ENCODE data around the gene STIP1.

Gene STIP1

DNA sequence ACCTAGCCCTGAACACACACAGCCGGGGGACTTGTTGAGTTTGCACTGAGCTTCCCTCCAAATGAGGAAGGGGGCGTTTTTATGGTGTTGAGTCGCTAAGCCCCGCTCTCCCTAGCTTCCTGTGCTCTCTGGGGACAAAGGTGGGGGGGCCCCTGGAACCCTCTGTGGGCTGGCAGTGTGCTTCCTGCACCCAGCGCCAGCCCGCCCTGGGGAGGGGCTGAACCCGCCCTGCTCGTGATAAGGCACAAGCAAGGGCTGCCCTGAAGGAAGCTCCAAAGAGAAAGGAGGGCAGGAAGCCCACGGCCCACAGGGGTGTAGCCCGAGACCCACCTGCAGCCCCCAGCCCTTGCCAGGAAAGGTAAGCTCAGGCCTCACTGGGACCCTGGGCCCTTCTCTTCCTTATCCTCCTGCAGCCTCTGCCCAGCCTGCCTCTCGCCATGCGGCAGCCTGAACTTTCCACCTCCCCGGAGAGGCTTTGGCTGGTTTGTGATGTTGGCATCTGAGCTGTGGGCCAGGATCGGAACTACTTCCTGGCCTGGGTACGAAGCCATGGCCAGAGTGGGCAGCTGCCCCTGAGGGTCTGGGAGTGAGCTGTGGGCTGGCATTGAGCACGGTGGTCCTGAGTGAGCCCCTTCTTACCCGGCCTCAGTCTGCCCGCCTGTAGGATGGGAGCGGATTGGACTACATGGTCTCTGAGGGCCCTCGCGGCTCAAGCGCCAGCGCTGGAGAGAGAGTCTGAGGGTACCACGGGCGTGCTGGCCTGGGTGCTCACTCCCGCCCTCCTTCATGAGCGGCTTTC is 20.7 kb downstream of the STIP1 start, which contains the start of gene FERMT3:
TSS of gene FERMT3 (plus strand) at position 265 of the 799 bp plus-strand sequence. CDS start 644 bp downstream, outside the sequence.
- no peak for DNase-seq (ENCODE audit: low read depth in 2 of 2)
- TF ChIP-seq, protein P1, sequence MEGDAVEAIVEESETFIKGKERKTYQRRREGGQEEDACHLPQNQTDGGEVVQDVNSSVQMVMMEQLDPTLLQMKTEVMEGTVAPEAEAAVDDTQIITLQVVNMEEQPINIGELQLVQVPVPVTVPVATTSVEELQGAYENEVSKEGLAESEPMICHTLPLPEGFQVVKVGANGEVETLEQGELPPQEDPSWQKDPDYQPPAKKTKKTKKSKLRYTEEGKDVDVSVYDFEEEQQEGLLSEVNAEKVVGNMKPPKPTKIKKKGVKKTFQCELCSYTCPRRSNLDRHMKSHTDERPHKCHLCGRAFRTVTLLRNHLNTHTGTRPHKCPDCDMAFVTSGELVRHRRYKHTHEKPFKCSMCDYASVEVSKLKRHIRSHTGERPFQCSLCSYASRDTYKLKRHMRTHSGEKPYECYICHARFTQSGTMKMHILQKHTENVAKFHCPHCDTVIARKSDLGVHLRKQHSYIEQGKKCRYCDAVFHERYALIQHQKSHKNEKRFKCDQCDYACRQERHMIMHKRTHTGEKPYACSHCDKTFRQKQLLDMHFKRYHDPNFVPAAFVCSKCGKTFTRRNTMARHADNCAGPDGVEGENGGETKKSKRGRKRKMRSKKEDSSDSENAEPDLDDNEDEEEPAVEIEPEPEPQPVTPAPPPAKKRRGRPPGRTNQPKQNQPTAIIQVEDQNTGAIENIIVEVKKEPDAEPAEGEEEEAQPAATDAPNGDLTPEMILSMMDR (IDR thresholded peaks at IDR 0.05; ENCODE audit: low read depth, low read length) = no peak
- peak within 1 kb of the TSS in 1 of 2 donors; percentile 30 for H3K4me3 ChIP-seq (replicated peaks in 1 of 2; ENCODE audit: low read depth in 2 of 2, low read length in 2 of 2)

DNA sequence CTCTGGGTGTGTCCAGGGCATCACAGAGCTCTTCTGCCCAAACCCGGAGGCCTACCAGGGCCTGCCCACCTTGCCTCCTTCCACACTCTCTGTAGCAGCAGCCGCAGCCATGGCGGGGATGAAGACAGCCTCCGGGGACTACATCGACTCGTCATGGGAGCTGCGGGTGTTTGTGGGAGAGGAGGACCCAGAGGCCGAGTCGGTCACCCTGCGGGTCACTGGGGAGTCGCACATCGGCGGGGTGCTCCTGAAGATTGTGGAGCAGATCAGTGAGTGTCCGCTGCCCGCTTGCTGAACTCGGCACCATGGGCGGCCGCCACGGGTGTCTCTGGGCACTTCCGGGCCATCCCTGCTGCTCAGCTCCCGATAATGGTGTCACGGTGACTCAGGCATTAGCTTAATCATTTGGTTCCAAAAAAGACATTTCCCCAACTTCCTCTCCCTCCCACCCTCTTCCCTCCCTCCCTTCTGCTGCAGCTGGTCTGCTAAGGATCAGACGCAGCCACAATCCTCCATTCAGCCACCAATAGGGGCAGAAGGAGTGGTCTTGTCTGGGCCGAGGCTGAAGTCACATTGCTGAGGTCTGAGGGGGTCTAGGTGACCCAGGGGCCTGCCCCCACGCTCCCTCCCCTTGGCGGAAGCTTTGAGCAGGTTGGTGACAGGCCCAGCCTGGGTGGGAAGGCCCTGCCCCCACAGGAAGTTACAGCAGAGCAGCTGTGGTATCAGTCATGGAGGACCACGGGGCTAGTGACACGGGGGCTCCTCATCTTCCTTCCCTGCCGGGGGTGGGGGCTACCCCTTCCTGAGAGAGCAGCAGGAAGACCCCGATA is 21.5 kb downstream of the STIP1 start:
- peak; percentile 79 to 90 for DNase-seq (ENCODE audit: low read depth in 2 of 2)
- peak overlapping the region in 1 of 2 donors; percentile 30 for H3K4me3 ChIP-seq (replicated peaks in 1 of 2; ENCODE audit: low read depth in 2 of 2, low read length in 2 of 2)
- TF ChIP-seq, protein P1 (IDR thresholded peaks at IDR 0.05; ENCODE audit: low read depth, low read length) = no peak

DNA sequence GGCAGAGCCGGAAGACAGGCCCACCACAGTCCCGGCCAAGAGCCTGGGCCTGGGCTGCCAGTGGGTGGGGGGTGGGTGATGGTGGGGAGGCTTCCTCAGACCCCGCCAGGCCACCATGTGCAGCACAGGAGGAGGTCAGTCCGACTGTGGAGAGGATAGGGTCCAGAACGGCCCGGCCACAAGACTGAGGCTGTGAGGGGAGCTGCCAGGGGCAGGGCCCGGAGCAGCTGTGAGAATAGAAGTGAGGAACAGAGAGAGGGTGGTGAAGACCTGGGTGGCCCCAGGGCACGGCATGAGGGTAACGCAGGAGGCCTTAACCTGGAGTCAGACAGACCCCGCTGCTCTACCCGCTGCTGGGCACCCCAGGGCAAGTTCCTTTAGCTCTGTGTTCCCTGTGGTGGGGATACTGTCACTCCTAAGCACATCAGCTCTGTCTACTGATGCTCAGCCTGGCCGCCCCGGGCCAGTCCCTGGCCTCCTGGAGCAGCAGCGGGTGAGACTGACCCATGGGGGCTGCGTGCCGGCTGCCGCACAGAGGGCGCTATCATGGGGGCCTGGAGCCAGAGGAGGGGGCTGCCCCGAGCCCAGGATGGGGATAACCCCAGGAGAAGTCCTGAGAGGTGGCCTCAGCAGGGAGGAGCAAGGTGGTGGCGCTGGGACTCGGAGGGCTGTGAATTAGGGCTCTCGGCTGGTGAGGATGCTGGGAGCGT is 22.3 kb downstream of the STIP1 start:
- H3K4me3 ChIP-seq (replicated peaks in 1 of 2; ENCODE audit: low read depth in 2 of 2, low read length in 2 of 2) = peak overlapping the region in 1 of 2 donors; percentile 30
- DNase-seq (ENCODE audit: low read depth in 2 of 2) = no peak
- TF ChIP-seq, protein P1 (IDR thresholded peaks at IDR 0.05; ENCODE audit: low read depth, low read length) = no peak

DNA sequence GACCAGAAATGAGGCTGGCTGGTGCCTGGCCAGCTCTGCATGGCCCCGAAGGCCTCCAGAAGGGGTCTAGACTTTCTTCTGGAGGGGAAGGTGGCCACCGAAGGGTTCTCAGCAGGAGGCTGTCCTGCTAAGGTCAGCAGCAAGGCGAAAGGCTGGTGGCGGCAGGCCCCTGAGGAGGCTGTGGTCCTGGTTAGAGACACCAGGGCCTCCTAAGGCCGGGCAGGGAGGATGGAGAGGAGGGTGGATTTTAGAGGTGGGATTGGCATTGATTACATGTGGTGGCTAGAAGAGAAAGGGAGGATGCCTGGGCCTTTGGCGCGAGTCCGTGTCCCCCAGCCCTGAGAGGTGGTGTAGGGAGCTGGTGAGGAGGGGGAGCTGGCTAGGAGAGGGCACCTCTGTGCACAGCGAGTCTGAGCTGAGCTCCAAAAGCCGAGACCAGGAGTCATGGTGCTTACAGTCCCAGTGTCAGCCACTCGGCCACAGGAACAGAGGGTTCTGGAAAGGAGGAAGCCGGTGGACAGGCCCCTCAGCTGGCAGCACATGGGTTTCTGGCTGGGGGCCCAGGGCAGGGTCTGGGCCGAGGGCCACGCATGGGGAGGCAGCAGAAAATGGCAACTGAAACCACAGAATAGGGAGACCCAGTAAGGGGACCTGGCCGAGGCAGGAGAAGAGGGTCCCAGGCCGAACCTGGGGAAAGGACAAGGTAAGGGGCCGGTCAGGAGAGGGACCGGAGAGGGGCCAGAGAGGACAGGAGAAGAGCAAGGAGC is 23.0 kb downstream of the STIP1 start:
- TF ChIP-seq, protein P1 (IDR thresholded peaks at IDR 0.05; ENCODE audit: low read depth, low read length) = no peak
- no peak overlapping the region for H3K4me3 ChIP-seq (replicated peaks in 1 of 2; ENCODE audit: low read depth in 2 of 2, low read length in 2 of 2)
- DNase-seq (ENCODE audit: low read depth in 2 of 2) = no peak

DNA sequence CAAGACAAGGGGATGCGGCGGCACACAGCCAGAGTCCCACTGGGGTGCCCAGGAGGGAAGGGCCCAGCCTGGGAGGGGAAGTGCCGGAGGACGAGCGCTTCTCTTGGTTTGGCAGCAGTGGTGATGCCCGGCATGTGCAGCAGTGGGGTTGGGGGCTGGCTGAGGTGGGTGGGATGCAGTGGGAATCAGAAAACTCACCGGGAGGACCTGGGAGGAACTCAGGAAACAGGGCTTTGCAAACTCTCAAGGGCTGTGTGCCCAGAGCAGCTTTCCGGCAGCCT is 23.5 kb downstream of the STIP1 start:
- TF ChIP-seq, protein P1 (IDR thresholded peaks at IDR 0.05; ENCODE audit: low read depth, low read length) = no peak
- H3K4me3 ChIP-seq (replicated peaks in 1 of 2; ENCODE audit: low read depth in 2 of 2, low read length in 2 of 2) = no peak overlapping the region
- DNase-seq (ENCODE audit: low read depth in 2 of 2) = no peak

Measured in cardiac fibroblast (primary cell).